ENCODE measurements around the gene CNOT2.
A peak's percentile ranks its signal among the peaks of the same experiment; 100 is the strongest.
"Not testable (repeated sequence)": the region's sequence is repeated elsewhere in the genome, so short reads cannot be mapped to it uniquely, and the experiment has no call there.

The CNOT2 gene

GRCh38 chr12:70304684-70305555, 61.7 kb downstream of the CNOT2 start:
- not testable (repeated sequence) for H3K4me3 Mint-ChIP-seq, H3K9me3 Mint-ChIP-seq, H3K27me3 Mint-ChIP-seq
- Mint-ChIP-seq H3K27ac (peak overlapping the region; percentile 73), H3K36me3 (ENCODE audit: low read depth) (peaks cover 64% of the 10 kb centered on the region), H3K4me1 (ENCODE audit: low read depth) (peaks cover 54% of the 10 kb centered on the region)
- DNase-seq = peak; percentile 33

- H3K36me3 Mint-ChIP-seq (ENCODE audit: low read depth) = peaks cover 66% of the 10 kb centered on the region
- peaks cover 61% of the 10 kb centered on the region for H3K4me1 Mint-ChIP-seq (ENCODE audit: low read depth)
- H3K9me3 Mint-ChIP-seq = peaks cover 2% of the 10 kb centered on the region
- no peak for DNase-seq
- H3K4me3 Mint-ChIP-seq = no peak overlapping the region
- no peak overlapping the region for H3K27ac Mint-ChIP-seq
- no peaks in the 10 kb centered on the region for H3K27me3 Mint-ChIP-seq
These were observed 62.6 kb downstream of the CNOT2 start for GRCh38 chr12:70305794-70306193.

GRCh38 chr12:70306676-70307075, 63.4 kb downstream of the CNOT2 start:
- H3K4me3 Mint-ChIP-seq = no peak overlapping the region
- H3K9me3 Mint-ChIP-seq = peaks cover 2% of the 10 kb centered on the region
- peaks cover 65% of the 10 kb centered on the region for H3K36me3 Mint-ChIP-seq (ENCODE audit: low read depth)
- H3K27me3 Mint-ChIP-seq = no peaks in the 10 kb centered on the region
- H3K27ac Mint-ChIP-seq = no peak overlapping the region
- H3K4me1 Mint-ChIP-seq (ENCODE audit: low read depth) = peaks cover 64% of the 10 kb centered on the region
- no peak for DNase-seq

GRCh38 chr12:70307868-70308267, 64.6 kb downstream of the CNOT2 start:
- peaks cover 2% of the 10 kb centered on the region for H3K9me3 Mint-ChIP-seq
- no peaks in the 10 kb centered on the region for H3K27me3 Mint-ChIP-seq
- H3K36me3 Mint-ChIP-seq (ENCODE audit: low read depth) = peaks cover 66% of the 10 kb centered on the region
- peaks cover 64% of the 10 kb centered on the region for H3K4me1 Mint-ChIP-seq (ENCODE audit: low read depth)
- H3K27ac Mint-ChIP-seq = peak overlapping the region; percentile 46
- DNase-seq = no peak
- H3K4me3 Mint-ChIP-seq = no peak overlapping the region

- Mint-ChIP-seq H3K27ac (no peak overlapping the region), H3K4me3 (no peak overlapping the region), H3K4me1 (ENCODE audit: low read depth) (peaks cover 61% of the 10 kb centered on the region), H3K9me3 (no peaks in the 10 kb centered on the region), H3K36me3 (ENCODE audit: low read depth) (peaks cover 66% of the 10 kb centered on the region), H3K27me3 (no peaks in the 10 kb centered on the region)
- no peak for DNase-seq
These were observed 66.1 kb downstream of the CNOT2 start for GRCh38 chr12:70309348-70309747.

GRCh38 chr12:70314145-70314544, 70.9 kb downstream of the CNOT2 start:
- no peaks in the 10 kb centered on the region for H3K27me3 Mint-ChIP-seq
- peaks cover 57% of the 10 kb centered on the region for H3K36me3 Mint-ChIP-seq (ENCODE audit: low read depth)
- no peak overlapping the region for H3K27ac Mint-ChIP-seq
- H3K4me3 Mint-ChIP-seq = no peak overlapping the region
- H3K9me3 Mint-ChIP-seq = no peaks in the 10 kb centered on the region
- H3K4me1 Mint-ChIP-seq (ENCODE audit: low read depth) = peaks cover 60% of the 10 kb centered on the region
- DNase-seq = no peak

- no peak for DNase-seq
- no peaks in the 10 kb centered on the region for H3K9me3 Mint-ChIP-seq
- peaks cover 44% of the 10 kb centered on the region for H3K4me1 Mint-ChIP-seq (ENCODE audit: low read depth)
- H3K4me3 Mint-ChIP-seq = no peak overlapping the region
- no peaks in the 10 kb centered on the region for H3K27me3 Mint-ChIP-seq
- H3K27ac Mint-ChIP-seq = no peak overlapping the region
- peaks cover 59% of the 10 kb centered on the region for H3K36me3 Mint-ChIP-seq (ENCODE audit: low read depth)
These were observed 74.5 kb downstream of the CNOT2 start for GRCh38 chr12:70317781-70318180.

- Mint-ChIP-seq H3K27ac (no peak overlapping the region), H3K4me1 (ENCODE audit: low read depth) (peaks cover 36% of the 10 kb centered on the region), H3K36me3 (ENCODE audit: low read depth) (peaks cover 62% of the 10 kb centered on the region), H3K9me3 (no peaks in the 10 kb centered on the region), H3K4me3 (no peak overlapping the region), H3K27me3 (no peaks in the 10 kb centered on the region)
- DNase-seq = no peak
These were observed 76.4 kb downstream of the CNOT2 start for GRCh38 chr12:70319605-70320004.

GRCh38 chr12:70321191-70321590, 78.0 kb downstream of the CNOT2 start:
- no peaks in the 10 kb centered on the region for H3K9me3 Mint-ChIP-seq
- H3K27ac Mint-ChIP-seq = no peak overlapping the region
- no peak for DNase-seq
- peaks cover 67% of the 10 kb centered on the region for H3K36me3 Mint-ChIP-seq (ENCODE audit: low read depth)
- peaks cover 28% of the 10 kb centered on the region for H3K4me1 Mint-ChIP-seq (ENCODE audit: low read depth)
- no peak overlapping the region for H3K4me3 Mint-ChIP-seq
- H3K27me3 Mint-ChIP-seq = no peaks in the 10 kb centered on the region

- Mint-ChIP-seq H3K27me3 (no peaks in the 10 kb centered on the region), H3K9me3 (peaks cover 3% of the 10 kb centered on the region), H3K4me3 (no peak overlapping the region), H3K27ac (no peak overlapping the region), H3K36me3 (ENCODE audit: low read depth) (peaks cover 81% of the 10 kb centered on the region), H3K4me1 (ENCODE audit: low read depth) (peaks cover 34% of the 10 kb centered on the region)
- DNase-seq = no peak
These were observed 84.3 kb downstream of the CNOT2 start for GRCh38 chr12:70327541-70327940.

GRCh38 chr12:70329728-70330127, 86.5 kb downstream of the CNOT2 start:
- Mint-ChIP-seq H3K9me3 (peaks cover 3% of the 10 kb centered on the region), H3K4me3 (no peak overlapping the region), H3K36me3 (ENCODE audit: low read depth) (peaks cover 66% of the 10 kb centered on the region), H3K4me1 (ENCODE audit: low read depth) (peaks cover 28% of the 10 kb centered on the region), H3K27ac (no peak overlapping the region), H3K27me3 (no peaks in the 10 kb centered on the region)
- DNase-seq = no peak

- peaks cover 3% of the 10 kb centered on the region for H3K9me3 Mint-ChIP-seq
- no peak for DNase-seq
- H3K4me3 Mint-ChIP-seq = no peak overlapping the region
- peak overlapping the region; percentile 40 for H3K27ac Mint-ChIP-seq
- no peaks in the 10 kb centered on the region for H3K27me3 Mint-ChIP-seq
- H3K4me1 Mint-ChIP-seq (ENCODE audit: low read depth) = peaks cover 27% of the 10 kb centered on the region
- H3K36me3 Mint-ChIP-seq (ENCODE audit: low read depth) = peaks cover 66% of the 10 kb centered on the region
These were observed 86.9 kb downstream of the CNOT2 start for GRCh38 chr12:70330158-70330557.

GRCh38 chr12:70332236-70332635, 89.0 kb downstream of the CNOT2 start:
- Mint-ChIP-seq H3K9me3 (no peaks in the 10 kb centered on the region), H3K36me3 (ENCODE audit: low read depth) (peaks cover 72% of the 10 kb centered on the region), H3K27me3 (no peaks in the 10 kb centered on the region), H3K4me1 (ENCODE audit: low read depth) (peaks cover 20% of the 10 kb centered on the region), H3K4me3 (no peak overlapping the region), H3K27ac (no peak overlapping the region)
- no peak for DNase-seq

GRCh38 chr12:70334742-70335141, 91.5 kb downstream of the CNOT2 start:
- Mint-ChIP-seq H3K27me3 (no peaks in the 10 kb centered on the region), H3K4me3 (no peak overlapping the region), H3K4me1 (ENCODE audit: low read depth) (peaks cover 10% of the 10 kb centered on the region), H3K36me3 (ENCODE audit: low read depth) (peaks cover 71% of the 10 kb centered on the region), H3K9me3 (no peaks in the 10 kb centered on the region), H3K27ac (no peak overlapping the region)
- no peak for DNase-seq

GRCh38 chr12:70338531-70338930, 95.3 kb downstream of the CNOT2 start:
- Mint-ChIP-seq H3K27ac (no peak overlapping the region), H3K9me3 (no peaks in the 10 kb centered on the region), H3K27me3 (no peaks in the 10 kb centered on the region), H3K4me1 (ENCODE audit: low read depth) (peaks cover 3% of the 10 kb centered on the region), H3K4me3 (no peak overlapping the region), H3K36me3 (ENCODE audit: low read depth) (peaks cover 82% of the 10 kb centered on the region)
- no peak for DNase-seq
